Liver (tissue), 9 donors: ENCODE measurements around the gene TMEM223. TPM values are rescaled to one million over a fixed set of nuclear protein-coding genes. Genes with fewer than 3 reads are reported as not detected.
A peak's percentile ranks its signal among the peaks of the same experiment; 100 is the strongest.

Experiments
- DNase-seq: peaks from one replicate; pipeline ENCODE4 v3.0.0-alpha.2; 2017; ENCODE audit warnings: low spot score
- H3K27ac ChIP-seq, 2 donors: one replicate each; pipeline ENCODE4 v1.7.0; 2013; ENCODE audit warnings: inconsistent platforms in 2 of 2, low read length in 2 of 2, control low read depth in 1 of 2, low read depth in 1 of 2, mild to moderate bottlenecking in 1 of 2
- H3K27me3 ChIP-seq, 4 donors: one replicate each; pipeline versions ENCODE4 v1.6.1 to v1.7.0; 2013; ENCODE audit warnings: low read length in 3 of 4, inconsistent platforms in 1 of 4, mild to moderate bottlenecking in 1 of 4, moderate library complexity in 1 of 4; ENCODE audit not compliant: control insufficient read depth in 4 of 4, insufficient read depth in 4 of 4
- H3K36me3 ChIP-seq, 4 donors: one replicate each; pipeline versions ENCODE4 v1.6.1 to v1.7.0; 2013; ENCODE audit warnings: low read length in 3 of 4, mild to moderate bottlenecking in 3 of 4, low read depth in 1 of 4, moderate library complexity in 1 of 4; ENCODE audit not compliant: control insufficient read depth in 4 of 4, insufficient read depth in 3 of 4
- H3K4me1 ChIP-seq, 4 donors: one replicate each; pipeline versions ENCODE4 v1.6.1 to v1.7.0; 2013; ENCODE audit warnings: low read length in 3 of 4, mild to moderate bottlenecking in 3 of 4, moderate library complexity in 1 of 4; ENCODE audit not compliant: control insufficient read depth in 4 of 4, insufficient read depth in 4 of 4
- H3K4me3 ChIP-seq, 3 donors: one replicate each; pipeline versions ENCODE4 v1.6.1 to v1.7.0; 2013; ENCODE audit warnings: low read length in 3 of 3, control low read depth in 1 of 3, low read depth in 1 of 3, mild to moderate bottlenecking in 1 of 3
- H3K9ac ChIP-seq, 2 donors: one replicate each; pipeline ENCODE4 v1.7.0; 2013; ENCODE audit warnings: low read length in 2 of 2, mild to moderate bottlenecking in 2 of 2, moderate library complexity in 2 of 2, control low read depth in 1 of 2, low read depth in 1 of 2
- H3K9me3 ChIP-seq, 4 donors: one replicate each; pipeline versions ENCODE4 v1.6.1 to v1.7.0; 2013; ENCODE audit warnings: low read length in 3 of 4; ENCODE audit not compliant: control insufficient read depth in 4 of 4
- EGR1 ChIP-seq, 2 donors: IDR thresholded peaks; 2 replicates each; pipeline ENCODE4 v1.6.1; 2016 to 2018; ENCODE audit warnings: antibody characterized with exemption in 2 of 2, low read depth in 2 of 2
- FOXA2 ChIP-seq: IDR thresholded peaks from 2 replicates; pipeline ENCODE4 v1.6.1; 2016; ENCODE audit warnings: antibody characterized with exemption
- GABPA ChIP-seq, 2 donors: IDR thresholded peaks in 1 of 2; conservative IDR thresholded peaks in 1 of 2; 2 replicates each; pipeline ENCODE4 v1.6.1; 2016; ENCODE audit warnings: antibody characterized with exemption in 2 of 2, mild to moderate bottlenecking in 1 of 2, moderate library complexity in 1 of 2
- HNF4A ChIP-seq, 2 donors: conservative IDR thresholded peaks; 2 replicates each; pipeline ENCODE4 v1.6.1; 2016; ENCODE audit warnings: antibody characterized with exemption in 2 of 2, mild to moderate bottlenecking in 2 of 2
- HNF4G ChIP-seq: IDR thresholded peaks from 2 replicates; pipeline ENCODE4 v1.6.1; 2016; ENCODE audit warnings: antibody characterized with exemption
- JUND ChIP-seq, 2 donors: IDR thresholded peaks; 2 replicates each; pipeline ENCODE4 v1.6.1; 2016; ENCODE audit warnings: antibody characterized with exemption in 2 of 2
- NR2F2 ChIP-seq: IDR thresholded peaks from 2 replicates; pipeline ENCODE4 v1.6.1; 2016; ENCODE audit warnings: antibody characterized with exemption
- RAD21 ChIP-seq, 2 donors: IDR thresholded peaks; 2 replicates each; pipeline ENCODE4 v1.6.1; 2016; ENCODE audit warnings: antibody characterized with exemption in 2 of 2, mild to moderate bottlenecking in 2 of 2
- RXRA ChIP-seq, 2 donors: IDR thresholded peaks; 2 replicates each; pipeline ENCODE4 v1.6.1; 2017 to 2018; ENCODE audit warnings: antibody characterized with exemption in 2 of 2, mild to moderate bottlenecking in 1 of 2
- SP1 ChIP-seq: IDR thresholded peaks from 2 replicates; pipeline ENCODE4 v1.6.1; 2018; ENCODE audit warnings: antibody characterized with exemption, mild to moderate bottlenecking
- TAF1 ChIP-seq: conservative IDR thresholded peaks from 2 replicates; pipeline ENCODE4 v1.6.1; 2016; ENCODE audit warnings: antibody characterized with exemption, mild to moderate bottlenecking
- YY1 ChIP-seq: IDR thresholded peaks from 2 replicates; pipeline ENCODE4 v1.6.1; 2016; ENCODE audit warnings: antibody characterized with exemption, mild to moderate bottlenecking
- WGBS: extraction: QIAGEN DNeasy Blood & Tissue Kit; methylation state at CpG from one replicate; pipeline ENCODE4 v1.1.7; 2013; 5-methylcytosine and 5-hydroxymethylcytosine counted together
- polyA plus RNA-seq, 2 donors: library from polyadenylated mRNA; stranded (reverse) in 1 of 2; unstranded in 1 of 2; fragments of 200-250 nt in 1 of 2; fragments of >200 nt in 1 of 2; fragmentation: Nextera tagmentation in 1 of 2; extraction: Ambion mirVana in 1 of 2; gene quantifications; one replicate each; pipeline versions ENCODE4 v1.2.1 to v1.2.3, GENCODE V29; 2013 to 2015
- total RNA-seq, 2 donors: library from RNA; depleted of rRNA; stranded (reverse); fragments of >200 nt; gene quantifications; one replicate each; pipeline ENCODE4 v1.2.3, GENCODE V29; 2014
- TF ChIP-seq, protein P1 (sequence below): IDR thresholded peaks from 2 replicates; pipeline ENCODE4 v1.6.1; 2016; ENCODE audit warnings: antibody characterized with exemption
- TF ChIP-seq, protein P2 (sequence below): IDR thresholded peaks from 2 replicates; pipeline ENCODE4 v1.6.1; 2016; ENCODE audit warnings: antibody characterized with exemption
- TF ChIP-seq, protein P3 (sequence below): fragments of 150-350 bp; IDR thresholded peaks from 2 replicates; pipeline ENCODE4 v1.5.1; 2017; ENCODE audit warnings: improper control_type of control experiment, low read depth, low read length; ENCODE audit not compliant: missing input control
- TF ChIP-seq, protein P4 (sequence below): IDR thresholded peaks from 2 replicates; pipeline ENCODE4 v1.6.1; 2016; ENCODE audit warnings: antibody characterized with exemption
- TF ChIP-seq, protein P5 (sequence below): IDR thresholded peaks from 2 replicates; pipeline ENCODE4 v1.6.1; 2016; ENCODE audit warnings: antibody characterized with exemption, mild to moderate bottlenecking
- donor health status: healthy.
- donor health status: healthy.
- donor health status: healthy.
- donor health status: healthy.
- donor health status: healthy.

TMEM223 gene
- total and polyA plus RNA-seq, 4 donors, result 9.2 to 23.8 (median 13.0) TPM

DNA sequence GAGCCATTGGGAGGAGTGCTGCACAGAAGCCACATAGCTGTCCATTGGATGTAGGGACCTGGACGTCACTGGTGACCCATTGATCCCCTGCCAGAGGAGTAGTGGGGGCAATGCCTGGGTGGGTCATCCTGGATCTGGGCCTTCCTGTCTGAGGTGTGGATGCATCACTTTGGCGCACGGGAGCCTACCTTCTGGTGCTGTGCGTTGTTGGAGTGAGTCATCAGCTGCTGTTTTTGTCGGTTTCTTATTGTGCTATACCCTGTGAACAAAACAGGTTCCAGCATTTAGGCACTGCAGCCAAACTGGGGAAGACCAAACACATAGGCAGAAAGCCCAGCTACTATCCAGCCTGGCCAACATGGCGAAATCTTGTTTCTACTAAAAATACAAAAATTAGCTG, 17.4 kb downstream of the TMEM223 start:
- H3K9ac ChIP-seq, result no peak overlapping the region
- H3K4me1 ChIP-seq, result peaks cover 4 to 23% (median 17%) of the 10 kb centered on the region in 4 donors
- peaks cover 6 to 32% (median 14%) of the 10 kb centered on the region in 4 donors for H3K36me3 ChIP-seq
- no peak for DNase-seq
- no peak overlapping the region for H3K4me3 ChIP-seq
- H3K27ac ChIP-seq, result no peak overlapping the region
- no peaks in the 10 kb centered on the region for H3K27me3 ChIP-seq
- H3K9me3 ChIP-seq, result no peaks in the 10 kb centered on the region
- TF ChIP-seq, protein P1, sequence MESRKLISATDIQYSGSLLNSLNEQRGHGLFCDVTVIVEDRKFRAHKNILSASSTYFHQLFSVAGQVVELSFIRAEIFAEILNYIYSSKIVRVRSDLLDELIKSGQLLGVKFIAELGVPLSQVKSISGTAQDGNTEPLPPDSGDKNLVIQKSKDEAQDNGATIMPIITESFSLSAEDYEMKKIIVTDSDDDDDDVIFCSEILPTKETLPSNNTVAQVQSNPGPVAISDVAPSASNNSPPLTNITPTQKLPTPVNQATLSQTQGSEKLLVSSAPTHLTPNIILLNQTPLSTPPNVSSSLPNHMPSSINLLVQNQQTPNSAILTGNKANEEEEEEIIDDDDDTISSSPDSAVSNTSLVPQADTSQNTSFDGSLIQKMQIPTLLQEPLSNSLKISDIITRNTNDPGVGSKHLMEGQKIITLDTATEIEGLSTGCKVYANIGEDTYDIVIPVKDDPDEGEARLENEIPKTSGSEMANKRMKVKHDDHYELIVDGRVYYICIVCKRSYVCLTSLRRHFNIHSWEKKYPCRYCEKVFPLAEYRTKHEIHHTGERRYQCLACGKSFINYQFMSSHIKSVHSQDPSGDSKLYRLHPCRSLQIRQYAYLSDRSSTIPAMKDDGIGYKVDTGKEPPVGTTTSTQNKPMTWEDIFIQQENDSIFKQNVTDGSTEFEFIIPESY, result no peak
- TF ChIP-seq, protein P2, sequence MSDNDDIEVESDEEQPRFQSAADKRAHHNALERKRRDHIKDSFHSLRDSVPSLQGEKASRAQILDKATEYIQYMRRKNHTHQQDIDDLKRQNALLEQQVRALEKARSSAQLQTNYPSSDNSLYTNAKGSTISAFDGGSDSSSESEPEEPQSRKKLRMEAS, result no peak
- TF ChIP-seq EGR1 (IDR thresholded peaks at IDR 0.05; ENCODE audit: low read depth in 2 of 2), result no peak
- TF ChIP-seq FOXA2, result no peak
- TF ChIP-seq RAD21 (IDR thresholded peaks at IDR 0.05), result no peak
- TF ChIP-seq HNF4G, result no peak
- no peak for TF ChIP-seq NR2F2
- no peak for TF ChIP-seq GABPA (IDR thresholded peaks at IDR 0.05 in 1 of 2, conservative IDR thresholded peaks at IDR 0.05 in 1 of 2)
- no peak for TF ChIP-seq YY1
- TF ChIP-seq RXRA (IDR thresholded peaks at IDR 0.05), result no peak
- TF ChIP-seq, protein P3, sequence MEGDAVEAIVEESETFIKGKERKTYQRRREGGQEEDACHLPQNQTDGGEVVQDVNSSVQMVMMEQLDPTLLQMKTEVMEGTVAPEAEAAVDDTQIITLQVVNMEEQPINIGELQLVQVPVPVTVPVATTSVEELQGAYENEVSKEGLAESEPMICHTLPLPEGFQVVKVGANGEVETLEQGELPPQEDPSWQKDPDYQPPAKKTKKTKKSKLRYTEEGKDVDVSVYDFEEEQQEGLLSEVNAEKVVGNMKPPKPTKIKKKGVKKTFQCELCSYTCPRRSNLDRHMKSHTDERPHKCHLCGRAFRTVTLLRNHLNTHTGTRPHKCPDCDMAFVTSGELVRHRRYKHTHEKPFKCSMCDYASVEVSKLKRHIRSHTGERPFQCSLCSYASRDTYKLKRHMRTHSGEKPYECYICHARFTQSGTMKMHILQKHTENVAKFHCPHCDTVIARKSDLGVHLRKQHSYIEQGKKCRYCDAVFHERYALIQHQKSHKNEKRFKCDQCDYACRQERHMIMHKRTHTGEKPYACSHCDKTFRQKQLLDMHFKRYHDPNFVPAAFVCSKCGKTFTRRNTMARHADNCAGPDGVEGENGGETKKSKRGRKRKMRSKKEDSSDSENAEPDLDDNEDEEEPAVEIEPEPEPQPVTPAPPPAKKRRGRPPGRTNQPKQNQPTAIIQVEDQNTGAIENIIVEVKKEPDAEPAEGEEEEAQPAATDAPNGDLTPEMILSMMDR, result no peak
- TF ChIP-seq TAF1, result no peak
- 95% methylated on average over 6 of the region's 6 CpGs for WGBS

DNA sequence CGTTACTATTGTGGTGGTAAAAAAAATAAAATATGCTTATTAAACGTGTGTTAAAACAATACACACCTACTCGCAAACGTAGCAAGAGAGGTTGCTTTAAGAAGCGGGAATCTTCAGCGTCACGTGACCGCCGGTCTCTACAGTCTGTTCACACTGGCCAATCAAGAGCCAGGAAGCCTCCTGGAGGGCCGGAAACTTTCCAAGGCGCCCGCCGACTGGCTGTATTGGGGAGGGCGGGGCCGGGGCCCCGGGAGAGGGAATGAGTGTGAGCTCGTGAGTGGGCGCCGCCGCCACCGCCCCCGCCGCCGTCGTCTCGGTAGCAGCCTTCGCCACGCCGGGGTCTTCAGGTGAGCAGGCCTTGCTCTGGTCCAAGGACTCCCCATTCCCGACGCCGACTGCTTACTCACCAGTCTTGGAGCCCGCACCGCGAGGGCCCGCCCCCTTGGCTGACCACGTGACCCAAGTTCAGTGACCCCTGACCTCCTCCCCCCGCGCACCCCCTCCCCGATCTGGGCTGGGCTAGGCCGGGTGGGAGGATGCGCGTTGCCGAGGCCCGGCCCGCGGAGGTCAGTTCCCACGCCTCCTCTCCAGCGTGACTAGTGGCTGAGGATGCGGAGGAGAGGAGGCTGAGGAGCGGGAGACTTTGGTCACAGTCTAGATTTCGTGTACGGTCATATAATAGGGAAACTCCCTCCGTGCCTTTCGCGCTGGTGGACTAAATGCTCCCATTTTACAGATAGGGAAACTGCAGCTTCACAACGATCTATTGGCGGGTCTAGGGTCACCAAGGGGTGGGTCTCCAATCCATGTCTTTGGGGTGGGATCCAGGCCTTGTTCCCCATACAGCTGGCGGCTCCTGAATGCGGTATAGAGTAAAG, 20.4 kb downstream of the TMEM223 start, which contains the start of gene TAF6L:
TSS of gene TAF6L (plus strand) at position 253 of the 878 bp plus-strand sequence. CDS start 4,388 bp downstream, outside the sequence.
- no peaks in the 10 kb centered on the region for H3K27me3 ChIP-seq
- H3K36me3 ChIP-seq, result peaks cover 2 to 24% (median 13%) of the 10 kb centered on the region in 4 donors
- H3K9ac ChIP-seq, result peak within 1 kb of the TSS; percentile 57 to 62
- TF ChIP-seq GABPA (IDR thresholded peaks at IDR 0.05 in 1 of 2, conservative IDR thresholded peaks at IDR 0.05 in 1 of 2) (peak; percentile 22 to 80), EGR1 (IDR thresholded peaks at IDR 0.05; ENCODE audit: low read depth in 2 of 2) (peak; percentile 59 to 71), HNF4A (conservative IDR thresholded peaks at IDR 0.05) (peak; percentile 44 to 59), SP1 (peak; percentile 88), NR2F2 (peak; percentile 92), RXRA (IDR thresholded peaks at IDR 0.05) (peak; percentile 77 to 90), RAD21 (IDR thresholded peaks at IDR 0.05) (no peak), JUND (IDR thresholded peaks at IDR 0.05) (peak in 1 of 2 donors; percentile 23), YY1 (peak; percentile 54)
- TF ChIP-seq, protein P4, sequence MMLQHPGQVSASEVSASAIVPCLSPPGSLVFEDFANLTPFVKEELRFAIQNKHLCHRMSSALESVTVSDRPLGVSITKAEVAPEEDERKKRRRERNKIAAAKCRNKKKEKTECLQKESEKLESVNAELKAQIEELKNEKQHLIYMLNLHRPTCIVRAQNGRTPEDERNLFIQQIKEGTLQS, result no peak
- TF ChIP-seq, protein P1, result no peak
- TF ChIP-seq, protein P2, result peak; percentile 56
- TF ChIP-seq, protein P5, sequence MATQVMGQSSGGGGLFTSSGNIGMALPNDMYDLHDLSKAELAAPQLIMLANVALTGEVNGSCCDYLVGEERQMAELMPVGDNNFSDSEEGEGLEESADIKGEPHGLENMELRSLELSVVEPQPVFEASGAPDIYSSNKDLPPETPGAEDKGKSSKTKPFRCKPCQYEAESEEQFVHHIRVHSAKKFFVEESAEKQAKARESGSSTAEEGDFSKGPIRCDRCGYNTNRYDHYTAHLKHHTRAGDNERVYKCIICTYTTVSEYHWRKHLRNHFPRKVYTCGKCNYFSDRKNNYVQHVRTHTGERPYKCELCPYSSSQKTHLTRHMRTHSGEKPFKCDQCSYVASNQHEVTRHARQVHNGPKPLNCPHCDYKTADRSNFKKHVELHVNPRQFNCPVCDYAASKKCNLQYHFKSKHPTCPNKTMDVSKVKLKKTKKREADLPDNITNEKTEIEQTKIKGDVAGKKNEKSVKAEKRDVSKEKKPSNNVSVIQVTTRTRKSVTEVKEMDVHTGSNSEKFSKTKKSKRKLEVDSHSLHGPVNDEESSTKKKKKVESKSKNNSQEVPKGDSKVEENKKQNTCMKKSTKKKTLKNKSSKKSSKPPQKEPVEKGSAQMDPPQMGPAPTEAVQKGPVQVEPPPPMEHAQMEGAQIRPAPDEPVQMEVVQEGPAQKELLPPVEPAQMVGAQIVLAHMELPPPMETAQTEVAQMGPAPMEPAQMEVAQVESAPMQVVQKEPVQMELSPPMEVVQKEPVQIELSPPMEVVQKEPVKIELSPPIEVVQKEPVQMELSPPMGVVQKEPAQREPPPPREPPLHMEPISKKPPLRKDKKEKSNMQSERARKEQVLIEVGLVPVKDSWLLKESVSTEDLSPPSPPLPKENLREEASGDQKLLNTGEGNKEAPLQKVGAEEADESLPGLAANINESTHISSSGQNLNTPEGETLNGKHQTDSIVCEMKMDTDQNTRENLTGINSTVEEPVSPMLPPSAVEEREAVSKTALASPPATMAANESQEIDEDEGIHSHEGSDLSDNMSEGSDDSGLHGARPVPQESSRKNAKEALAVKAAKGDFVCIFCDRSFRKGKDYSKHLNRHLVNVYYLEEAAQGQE, result no peak
- WGBS, result 2% methylated on average over 60 of the region's 60 CpGs
- DNase-seq, result peak; percentile 93
- H3K4me1 ChIP-seq, result peaks cover 4 to 23% (median 17%) of the 10 kb centered on the region in 4 donors
- H3K4me3 ChIP-seq, result peak within 1 kb of the TSS; percentile 66 to 70 (median 68)
- H3K9me3 ChIP-seq, result no peaks in the 10 kb centered on the region
- peak within 1 kb of the TSS; percentile 94 for H3K27ac ChIP-seq
